HG03469 (cell line): ENCODE data around the gene NPHP4.

Experiments
- ATAC-seq: cut with Tn5 transposase; IDR thresholded peaks from one replicate; pipeline ENCODE4 v1.9.1; 2021; ENCODE audit warnings: mild to moderate bottlenecking, moderate library complexity, moderate number of reproducible peaks; ENCODE audit not compliant: unreplicated experiment

NPHP4 gene

DNA sequence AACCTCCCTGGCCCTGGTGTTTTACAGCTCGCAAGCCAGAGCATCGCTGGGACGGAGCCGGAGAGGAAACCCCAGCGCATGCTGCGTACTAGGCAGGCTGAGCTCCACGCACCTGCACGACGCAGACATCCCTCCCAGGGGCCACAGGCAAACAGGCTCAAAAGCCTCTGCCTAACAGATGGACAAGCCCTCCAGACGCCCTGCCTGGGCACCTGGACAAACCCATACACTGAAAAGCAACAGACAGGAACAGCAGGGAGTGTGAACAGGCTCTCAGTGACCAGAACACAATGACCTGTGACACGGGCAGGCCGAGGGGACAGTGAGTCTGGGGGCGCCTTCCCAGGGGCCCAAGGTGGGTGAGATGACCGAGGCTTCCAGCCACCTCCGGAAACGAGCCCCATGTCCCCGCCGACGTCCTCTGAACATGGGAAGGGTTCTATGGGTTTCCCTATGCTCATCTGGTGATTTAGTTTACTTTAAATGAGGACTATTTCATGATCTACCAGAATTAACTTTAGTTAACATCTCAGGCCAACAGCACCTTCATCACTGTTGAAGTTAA lies 40.3 kb downstream of the NPHP4 start:
- no peak for ATAC-seq

DNA sequence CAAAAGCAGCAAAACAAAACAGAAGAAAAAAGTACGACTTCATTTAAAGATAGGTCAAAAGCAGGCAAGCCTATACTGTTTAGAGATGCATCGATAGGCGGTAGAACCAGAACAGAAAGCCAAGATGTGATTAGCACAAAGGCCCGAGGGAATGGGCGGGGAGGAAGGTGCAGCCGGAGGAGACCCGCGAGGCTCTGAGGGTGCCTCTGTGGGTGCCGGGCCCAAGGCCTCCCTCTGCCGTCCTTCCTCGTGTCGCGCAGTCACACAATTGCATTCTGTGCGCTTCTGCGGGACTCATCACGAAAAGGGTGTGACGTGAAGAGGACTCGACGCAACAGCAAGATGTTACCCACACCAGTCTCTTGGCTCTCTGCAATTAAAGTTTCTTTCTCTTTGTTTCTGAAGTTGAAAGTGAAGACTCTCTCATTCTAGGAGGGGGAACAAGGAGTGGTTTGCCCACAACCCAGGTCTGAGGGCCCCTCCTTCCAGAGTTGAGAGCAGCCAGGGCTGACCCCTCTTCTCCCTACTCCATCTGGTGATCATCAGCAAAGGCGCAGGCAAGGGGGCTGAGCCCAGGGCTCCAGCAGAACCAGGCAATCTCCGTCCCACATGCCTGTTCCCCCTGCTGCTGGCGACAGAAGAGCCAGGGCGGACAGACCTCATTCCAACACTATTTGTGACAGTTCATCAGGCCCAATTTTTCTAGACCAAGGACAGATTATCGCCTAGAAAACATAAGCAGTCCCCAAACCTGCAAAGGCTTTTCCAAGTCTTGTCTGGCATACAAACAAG lies 41.0 kb downstream of the NPHP4 start:
- no peak for ATAC-seq

DNA sequence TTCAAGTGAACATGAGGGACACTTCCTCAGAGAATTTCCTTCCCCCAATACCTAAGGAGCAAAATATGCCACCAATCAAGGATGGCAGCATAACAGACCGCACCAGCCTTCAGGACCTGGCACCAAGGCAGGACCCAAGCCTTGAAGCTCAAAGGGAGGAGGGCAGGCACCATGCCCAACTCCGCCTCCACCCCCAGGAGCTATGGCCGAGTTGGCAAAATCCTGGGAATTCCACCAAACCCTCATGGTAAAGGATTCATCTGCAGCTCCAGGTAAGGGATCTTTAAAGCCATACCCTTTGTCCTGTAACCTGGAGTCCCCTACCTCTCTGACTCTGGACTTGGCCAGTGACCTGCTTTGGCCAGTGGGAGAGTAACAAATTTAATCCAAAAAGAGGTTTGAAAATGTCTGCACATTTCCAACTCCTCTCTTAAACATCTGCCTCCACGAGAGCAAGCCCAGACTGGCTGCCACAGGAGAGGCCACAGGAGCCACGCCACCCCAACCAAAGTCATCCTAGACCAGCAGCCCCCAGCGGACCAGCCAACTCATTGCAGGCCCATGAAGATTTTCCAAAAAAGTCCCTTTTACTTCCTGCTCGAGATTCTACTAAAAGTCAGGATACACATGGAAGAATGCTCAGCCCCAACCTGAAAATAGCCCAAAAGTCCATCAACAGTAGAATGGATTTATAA lies 41.9 kb downstream of the NPHP4 start:
- no peak for ATAC-seq

DNA sequence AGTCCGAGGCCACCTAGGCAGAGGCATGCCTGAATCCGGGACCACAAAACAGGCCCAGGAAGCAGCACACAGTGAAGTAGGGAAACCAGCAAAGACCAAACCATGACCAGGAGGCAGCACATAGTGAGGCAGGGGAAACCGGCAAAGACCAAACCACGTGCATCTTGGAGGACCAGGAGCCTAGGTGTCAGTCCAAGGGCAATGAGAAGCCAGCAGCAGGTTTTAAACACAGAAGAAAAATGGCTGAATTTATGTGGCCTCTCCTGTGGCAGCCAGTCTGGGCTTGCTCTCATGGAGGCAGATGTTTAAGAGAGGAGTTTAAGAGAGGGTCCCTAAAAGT lies 42.5 kb downstream of the NPHP4 start:
- no peak for ATAC-seq

DNA sequence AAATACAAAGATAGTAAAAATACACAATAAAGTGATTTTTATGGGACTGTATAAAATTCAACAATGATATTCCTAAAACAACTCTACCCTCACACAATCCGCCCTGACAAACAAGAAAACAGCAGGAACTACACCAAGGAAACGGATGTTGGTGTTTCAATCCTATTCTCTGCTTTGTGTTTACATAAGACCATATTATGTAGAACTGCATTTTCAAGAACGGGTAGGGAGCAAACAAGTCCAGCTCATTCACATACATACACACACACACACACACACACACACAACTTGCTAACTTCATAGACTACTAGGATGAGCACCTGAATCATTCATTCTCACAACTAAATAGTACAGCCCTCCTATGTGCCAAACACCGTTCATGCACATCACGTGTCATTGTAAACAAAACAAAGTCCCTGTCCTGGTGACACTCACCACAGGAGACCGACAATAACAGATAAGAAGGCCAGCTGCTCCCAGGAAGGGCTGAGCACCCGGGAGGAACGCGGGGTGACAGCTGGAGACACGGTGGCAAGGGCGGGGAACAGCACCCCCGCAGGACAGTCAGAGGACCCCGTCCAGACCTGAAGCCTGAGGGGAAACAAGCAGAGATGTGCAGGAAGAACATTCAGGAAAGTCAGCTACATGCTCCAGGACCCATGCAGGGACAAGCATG lies 43.0 kb downstream of the NPHP4 start:
- no peak for ATAC-seq

DNA sequence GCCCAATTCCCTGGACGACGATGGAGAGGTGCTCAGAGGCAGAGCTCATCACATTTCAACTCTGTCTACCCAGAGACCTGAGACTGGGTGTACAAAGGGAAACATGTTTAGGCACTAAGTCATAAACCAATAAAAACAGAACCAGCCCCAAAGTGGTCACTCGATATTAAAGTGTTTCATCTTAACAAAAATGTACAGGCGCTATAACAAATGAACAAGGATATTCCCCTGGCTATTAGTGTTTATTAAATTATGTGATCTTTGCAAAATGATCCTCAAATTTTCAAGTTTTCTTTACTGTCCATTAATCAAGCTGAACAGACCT lies 43.6 kb downstream of the NPHP4 start:
- ATAC-seq, result no peak

DNA sequence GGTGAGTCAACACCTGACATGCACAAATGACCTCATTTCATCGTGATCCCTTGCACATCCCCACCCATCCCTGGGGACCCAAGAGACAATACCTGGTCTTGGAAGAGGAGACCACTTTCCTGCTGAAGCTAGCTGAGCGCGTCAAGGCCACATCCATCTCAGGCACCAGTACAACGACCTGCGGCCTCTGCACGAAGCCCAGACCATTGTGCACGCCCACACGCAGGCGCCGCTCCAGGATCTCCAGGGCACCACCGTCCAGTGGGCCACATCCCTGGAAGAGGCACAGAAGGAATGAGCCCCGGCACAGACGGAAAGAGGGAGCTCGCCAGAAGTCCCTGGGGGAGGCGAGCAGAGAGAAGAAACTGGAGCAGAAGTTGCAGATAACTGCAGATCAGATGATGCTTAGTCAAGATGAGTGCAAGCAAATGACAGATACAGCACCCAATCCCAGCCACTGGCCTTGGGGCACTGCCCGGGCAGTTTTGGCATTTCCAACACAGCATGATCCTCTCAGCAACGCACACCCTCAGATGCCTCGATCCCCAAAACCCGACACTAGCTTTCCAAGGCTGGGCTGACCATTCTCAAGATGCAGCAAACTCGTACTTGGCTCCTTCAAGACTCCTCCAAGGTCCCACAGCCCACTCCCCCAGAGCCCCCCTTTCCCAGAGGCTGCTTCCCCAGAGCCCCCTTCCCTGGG lies 44.1 kb downstream of the NPHP4 start:
- no peak for ATAC-seq

DNA sequence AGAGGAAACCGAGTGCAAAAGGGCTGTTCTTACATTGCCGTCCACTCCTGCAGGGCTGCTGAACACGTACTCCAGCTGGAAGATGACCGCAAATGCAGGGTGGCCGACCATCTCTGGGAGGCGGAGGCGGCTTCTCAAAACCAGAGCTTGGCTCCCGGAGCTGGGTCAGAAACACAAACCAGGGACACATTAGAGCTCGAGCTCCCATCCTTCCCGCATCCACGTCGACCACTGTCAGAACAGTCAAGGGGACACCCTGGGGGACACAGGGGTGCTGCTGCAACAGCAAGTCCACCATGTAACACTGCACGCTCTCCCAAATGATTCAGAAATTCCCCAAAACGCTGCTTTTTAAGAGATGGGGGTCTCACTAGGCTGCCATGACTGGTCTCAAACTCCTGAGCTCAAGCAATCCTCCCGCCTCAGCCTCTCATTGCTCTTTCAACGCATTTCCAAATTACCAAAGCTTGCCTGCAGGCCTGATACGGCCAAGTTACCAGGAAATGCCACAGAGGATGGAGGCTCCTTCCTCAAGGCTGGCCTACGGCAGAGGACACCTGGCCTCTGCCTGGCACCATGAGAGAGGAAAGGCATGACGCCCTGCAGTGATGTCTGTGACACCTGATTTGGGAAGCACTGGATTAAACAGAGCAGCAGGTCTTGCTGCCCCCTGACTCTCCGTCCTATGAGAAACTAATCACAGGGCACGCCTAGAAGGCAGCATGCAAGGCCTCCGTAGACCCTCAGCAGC lies 45.0 kb downstream of the NPHP4 start:
- ATAC-seq, result no peak

DNA sequence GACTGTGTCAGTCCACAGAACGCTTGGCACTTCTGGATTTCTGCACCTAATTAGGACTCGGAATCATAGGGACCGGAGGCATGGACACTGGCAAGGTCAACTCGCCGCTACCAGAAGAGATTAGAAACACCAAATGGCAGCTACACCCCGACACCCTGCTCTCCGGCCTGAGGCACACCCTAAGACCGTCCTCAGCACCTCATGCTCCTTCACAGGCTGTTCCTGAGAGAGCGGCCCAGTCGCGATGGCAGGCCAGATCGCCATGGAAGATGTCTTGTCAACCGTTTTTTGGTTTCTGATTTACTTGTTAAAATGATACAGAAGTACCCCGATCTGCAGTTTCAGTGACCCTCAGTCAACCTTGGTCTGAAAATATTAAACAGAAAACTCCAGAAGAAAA lies 46.8 kb downstream of the NPHP4 start:
- no peak for ATAC-seq

DNA sequence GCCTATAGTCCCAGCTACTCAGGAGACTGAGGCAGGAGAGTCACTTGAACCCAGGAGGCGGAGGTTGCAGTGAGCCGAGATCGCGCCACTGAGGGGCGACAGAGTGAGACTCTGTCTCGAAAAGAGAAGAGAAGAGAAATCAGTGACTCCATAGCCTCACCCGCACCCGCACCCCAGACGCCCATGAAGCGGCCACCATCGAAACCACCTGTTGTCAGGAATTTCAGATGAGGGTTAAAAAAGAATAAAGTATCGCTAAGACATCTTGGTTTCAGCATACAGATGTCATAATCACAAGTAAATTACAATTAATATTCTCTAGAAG lies 47.4 kb downstream of the NPHP4 start:
- ATAC-seq, result no peak

DNA sequence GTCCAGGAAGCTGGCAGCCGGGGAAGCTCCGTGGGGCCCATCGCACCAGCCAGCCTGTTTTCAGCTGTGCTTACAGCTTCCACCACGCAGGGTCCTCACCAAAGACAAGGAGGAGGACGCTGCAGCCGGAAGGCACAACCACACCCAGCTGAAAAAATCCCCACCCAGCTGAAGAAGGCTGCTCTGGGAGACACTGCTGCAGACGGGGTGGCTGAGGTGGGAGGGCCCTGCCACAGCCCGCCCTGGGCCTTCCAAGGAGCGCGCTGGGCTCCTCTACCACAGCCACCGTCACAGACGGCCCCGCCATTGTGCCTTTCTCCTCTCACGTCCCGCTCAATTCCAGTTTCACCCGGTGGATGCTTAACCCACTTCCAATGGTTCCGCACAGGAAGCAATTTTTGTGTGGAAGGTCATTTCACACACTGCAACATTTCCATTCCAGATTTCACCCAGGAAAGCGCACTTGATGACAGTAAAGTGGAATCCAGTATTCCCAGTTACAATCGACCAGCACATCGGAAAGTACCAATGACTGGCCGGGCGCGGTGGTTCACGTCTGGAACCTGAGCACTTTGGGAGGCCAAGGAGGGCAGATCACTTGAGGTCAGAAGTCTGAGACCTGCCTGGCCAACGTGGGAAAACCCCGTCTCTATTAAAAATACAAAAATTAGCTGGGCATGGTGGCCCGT lies 47.9 kb downstream of the NPHP4 start:
- no peak for ATAC-seq

DNA sequence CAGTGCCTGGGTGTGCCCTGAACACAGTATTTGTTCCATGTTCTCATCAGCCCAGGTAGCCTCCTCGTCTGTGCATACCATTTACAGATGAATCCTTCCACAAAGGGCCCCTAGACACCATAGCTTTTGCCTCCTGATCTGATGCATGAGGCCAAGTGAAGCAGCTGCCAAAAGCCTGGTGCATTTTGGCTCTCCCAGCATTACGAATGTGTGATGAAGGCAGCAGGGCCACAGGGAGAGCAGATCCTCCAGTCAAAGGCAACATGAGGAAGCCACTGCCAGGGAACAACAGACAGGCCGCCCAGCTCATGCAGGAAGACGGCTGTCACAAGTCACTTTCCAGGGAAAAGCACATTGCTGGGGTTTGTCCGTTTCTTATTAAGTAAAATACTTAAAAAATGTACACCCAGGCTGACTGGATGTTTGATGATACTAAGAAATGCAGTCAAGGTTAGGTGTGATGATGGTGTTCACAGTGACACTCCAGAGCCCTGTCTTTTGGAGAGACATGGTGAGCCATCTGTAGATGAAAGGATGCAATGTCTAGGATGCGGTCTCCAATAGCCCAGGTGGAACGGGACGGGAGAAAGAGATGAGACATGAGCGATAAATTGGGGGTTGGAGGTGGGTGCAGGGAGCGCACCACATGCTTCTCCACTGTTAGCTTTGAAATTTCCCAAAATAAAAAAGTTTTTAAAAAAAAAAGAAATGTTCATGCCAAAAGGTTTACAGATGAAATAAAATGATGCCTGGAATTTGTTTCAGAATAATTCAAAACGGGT lies 48.7 kb downstream of the NPHP4 start:
- ATAC-seq, result no peak

DNA sequence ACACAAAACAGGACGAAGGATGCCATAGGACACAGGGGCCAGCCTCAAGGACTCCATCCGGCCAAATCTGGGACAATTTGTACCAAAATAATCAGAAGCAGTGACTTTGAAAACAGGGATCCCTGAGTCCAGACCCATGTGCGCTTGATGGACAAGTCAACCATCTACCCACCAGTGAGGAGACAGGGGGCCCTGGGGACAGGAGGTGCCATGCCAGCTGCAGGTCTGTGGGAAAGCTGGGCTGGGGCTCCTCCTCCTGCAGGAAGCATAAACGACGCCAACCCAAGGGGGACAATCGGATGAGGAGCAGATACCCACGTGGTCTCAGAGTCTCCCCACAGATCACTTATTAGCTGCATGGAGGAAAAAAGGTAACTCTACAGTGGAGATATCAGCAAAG lies 50.6 kb downstream of the NPHP4 start:
- ATAC-seq, result no peak

DNA sequence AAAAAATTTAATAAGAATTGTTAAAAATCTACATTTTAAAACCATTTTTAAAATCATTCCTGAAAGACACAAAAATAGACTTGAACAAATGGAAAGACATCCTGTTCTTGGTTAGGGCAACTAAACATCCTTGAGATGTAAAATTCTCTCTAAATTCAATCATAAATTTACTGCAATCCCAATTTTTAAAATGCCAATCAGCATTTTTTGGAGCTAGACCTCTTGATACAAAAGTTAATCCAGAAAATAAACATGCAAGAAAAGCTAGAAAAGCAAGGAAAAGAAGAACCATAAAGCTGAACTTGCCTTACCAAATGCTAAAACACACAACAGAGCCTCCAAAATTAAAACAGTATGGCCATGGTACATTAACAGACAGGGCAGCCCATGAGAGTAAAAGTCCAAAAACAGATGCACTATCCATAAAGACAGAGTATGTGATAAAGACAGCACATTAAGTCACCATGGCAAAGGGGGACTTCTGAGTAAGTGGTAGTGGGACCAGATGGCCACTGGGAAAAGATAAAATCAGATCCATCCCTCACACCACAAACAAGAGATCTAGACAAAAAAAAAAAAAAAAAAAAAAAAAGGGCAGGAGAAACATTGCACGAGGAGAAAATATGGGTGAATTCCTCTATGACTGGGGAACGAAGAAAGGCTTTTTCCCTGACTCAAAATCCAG lies 51.4 kb downstream of the NPHP4 start:
- no peak for ATAC-seq

DNA sequence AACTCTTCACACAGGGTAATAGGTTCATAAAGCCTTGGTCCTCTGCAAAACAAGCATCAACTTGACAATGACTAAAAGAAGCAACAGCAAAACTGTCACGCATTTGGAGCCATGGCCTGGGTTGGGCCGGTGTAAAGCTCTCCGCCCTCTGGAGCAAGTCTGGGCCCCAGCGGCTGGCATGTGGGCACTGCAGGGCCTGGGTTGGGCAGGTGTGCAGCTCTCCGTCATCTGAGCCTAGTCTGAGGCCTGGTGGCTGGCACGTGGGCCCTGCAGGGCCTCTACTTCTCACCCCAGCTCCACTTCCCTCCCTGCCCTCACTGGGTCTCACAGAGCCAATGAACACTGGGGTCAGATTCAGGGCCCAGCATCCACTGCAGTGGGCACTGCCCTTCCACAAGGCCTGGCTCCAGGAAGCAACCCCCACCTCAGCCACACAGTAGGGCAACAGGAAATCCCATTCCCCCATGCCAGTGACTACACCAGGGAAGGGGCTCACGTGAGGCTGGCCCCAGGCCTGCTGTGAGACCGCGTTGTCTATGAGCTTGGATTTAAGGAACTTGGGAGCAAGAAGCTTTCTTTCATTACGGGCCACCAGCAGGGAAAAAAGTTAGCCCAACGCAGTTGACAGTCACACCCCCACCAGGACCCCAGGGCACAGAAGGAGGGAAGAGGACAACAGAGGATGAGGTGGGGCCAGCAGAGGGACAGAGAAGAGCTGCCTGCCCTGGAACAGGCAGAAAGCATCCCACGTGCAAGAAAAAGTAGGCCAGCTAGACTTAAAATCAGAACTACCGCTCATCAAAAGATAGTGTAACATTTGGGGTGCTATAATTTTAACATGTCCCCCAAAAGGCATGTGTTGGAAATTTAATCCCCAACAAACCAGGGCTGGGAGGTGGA lies 52.7 kb downstream of the NPHP4 start:
- no peak for ATAC-seq

DNA sequence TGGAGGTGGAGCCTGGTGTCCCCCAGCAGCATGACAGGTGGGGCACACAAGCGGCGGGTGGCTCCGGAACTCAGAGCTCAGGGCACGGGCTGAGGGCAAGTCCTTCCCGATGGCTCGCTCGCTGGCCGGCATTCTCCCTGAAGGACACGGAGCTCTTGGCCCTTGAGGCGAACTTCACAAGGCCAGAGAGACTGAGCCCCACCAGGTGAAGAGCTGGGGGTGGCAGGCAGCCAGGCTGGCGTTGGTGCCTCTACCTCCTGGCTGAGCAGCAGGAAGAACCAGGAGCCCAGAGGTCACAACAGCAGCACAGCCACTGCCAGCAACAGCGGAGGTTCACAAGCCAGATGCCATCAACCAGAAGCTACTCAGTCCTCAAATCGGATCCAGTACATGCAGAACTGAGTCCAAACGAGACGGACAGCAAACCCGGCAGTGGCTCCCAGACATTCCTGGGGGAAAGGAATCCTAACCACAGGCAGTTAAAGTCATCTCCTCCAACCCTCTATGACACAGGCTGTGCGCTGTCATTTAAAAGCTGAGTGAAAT lies 54.1 kb downstream of the NPHP4 start:
- no peak for ATAC-seq

DNA sequence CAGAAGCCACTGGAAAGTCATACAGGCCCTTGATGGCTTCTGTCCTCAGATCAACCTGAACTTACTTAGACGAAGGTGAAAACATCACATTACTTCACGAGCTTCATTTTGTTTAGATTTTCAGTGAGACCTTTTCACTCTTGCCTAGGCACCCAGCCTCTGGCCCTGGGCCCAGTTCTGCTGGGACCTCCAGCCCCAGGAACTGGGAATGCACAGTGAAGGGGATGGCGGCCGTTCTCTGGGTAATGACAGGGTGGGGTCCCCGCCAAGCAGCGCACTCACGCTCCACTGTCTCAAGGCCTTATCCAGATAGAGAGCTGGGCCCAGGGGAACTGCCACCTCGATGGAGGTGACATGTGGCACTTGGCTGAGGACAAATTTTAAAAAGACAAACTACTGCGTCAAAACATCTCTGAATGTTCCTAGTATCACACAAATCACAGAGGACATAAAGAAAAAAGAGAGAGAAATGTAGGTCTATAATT lies 54.8 kb downstream of the NPHP4 start:
- ATAC-seq, result no peak
